ENCODE measurements around the gene ZC3HAV1. TPM values are rescaled to one million over a fixed set of nuclear protein-coding genes. Genes with fewer than 3 reads are reported as not detected.

The ZC3HAV1 gene
- total and polyA plus RNA-seq, 2 of the 13 experiments (the other 11 are each of a cell fraction or from before 2014, with no cell fraction given): 12.7 to 23.7 TPM

DNA sequence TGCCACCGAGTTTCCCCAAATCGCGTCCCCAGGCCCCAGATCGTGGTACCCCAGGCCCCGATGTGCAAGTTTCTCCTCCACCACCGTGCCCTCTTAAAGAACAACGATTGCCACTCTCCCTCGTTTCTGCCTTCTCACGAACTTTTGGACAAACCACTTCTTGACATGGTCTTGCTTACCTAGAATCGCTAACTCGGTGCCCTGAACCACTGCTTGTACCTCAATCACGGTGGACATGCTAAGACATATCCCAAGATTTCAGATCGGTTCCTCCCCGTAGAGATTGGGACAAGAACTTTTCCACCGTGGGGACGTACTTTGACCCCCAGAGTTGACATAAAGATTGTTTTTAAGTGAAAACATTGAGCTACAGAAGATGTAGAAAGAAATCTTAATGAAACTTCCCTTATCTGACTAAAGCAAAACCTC, 477 bp upstream of the ZC3HAV1 start (continued):
- TF ChIP-seq ZNF446 (CRISPR knock-in tag; IDR thresholded peaks at IDR 0.05) (no peak), ZNF605 (CRISPR knock-in tag; IDR thresholded peaks at IDR 0.05) (no peak), TCF7L2 (IDR thresholded peaks at IDR 0.05; ENCODE audit: low read depth, low read length) (no peak), MIXL1 (CRISPR knock-in tag; IDR thresholded peaks at IDR 0.05) (peak; percentile 22; the same call in 1 of the 2 replicates), FOXA3 (CRISPR knock-in tag; IDR thresholded peaks at IDR 0.05) (0 out of 2 replicates have a peak, but pooled peaks have one; percentile 1), ZNF431 (CRISPR knock-in tag; IDR thresholded peaks at IDR 0.05; ENCODE audit: borderline replicate concordance, low read depth) (0 out of 2 replicates have a peak, but pooled peaks have one; percentile 12), SMARCE1 (IDR thresholded peaks at IDR 0.05; ENCODE audit: borderline replicate concordance) (no peak), ERF (CRISPR knock-in tag; IDR thresholded peaks at IDR 0.05) (no peak), ZNF878 (CRISPR knock-in tag; IDR thresholded peaks at IDR 0.05) (no peak), THAP11 (CRISPR knock-in tag; IDR thresholded peaks at IDR 0.05) (no peak)
- TF ChIP-seq, protein P1, sequence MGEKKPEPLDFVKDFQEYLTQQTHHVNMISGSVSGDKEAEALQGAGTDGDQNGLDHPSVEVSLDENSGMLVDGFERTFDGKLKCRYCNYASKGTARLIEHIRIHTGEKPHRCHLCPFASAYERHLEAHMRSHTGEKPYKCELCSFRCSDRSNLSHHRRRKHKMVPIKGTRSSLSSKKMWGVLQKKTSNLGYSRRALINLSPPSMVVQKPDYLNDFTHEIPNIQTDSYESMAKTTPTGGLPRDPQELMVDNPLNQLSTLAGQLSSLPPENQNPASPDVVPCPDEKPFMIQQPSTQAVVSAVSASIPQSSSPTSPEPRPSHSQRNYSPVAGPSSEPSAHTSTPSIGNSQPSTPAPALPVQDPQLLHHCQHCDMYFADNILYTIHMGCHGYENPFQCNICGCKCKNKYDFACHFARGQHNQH (CRISPR knock-in tag; IDR thresholded peaks at IDR 0.05): no peak
- TF ChIP-seq, protein P2, sequence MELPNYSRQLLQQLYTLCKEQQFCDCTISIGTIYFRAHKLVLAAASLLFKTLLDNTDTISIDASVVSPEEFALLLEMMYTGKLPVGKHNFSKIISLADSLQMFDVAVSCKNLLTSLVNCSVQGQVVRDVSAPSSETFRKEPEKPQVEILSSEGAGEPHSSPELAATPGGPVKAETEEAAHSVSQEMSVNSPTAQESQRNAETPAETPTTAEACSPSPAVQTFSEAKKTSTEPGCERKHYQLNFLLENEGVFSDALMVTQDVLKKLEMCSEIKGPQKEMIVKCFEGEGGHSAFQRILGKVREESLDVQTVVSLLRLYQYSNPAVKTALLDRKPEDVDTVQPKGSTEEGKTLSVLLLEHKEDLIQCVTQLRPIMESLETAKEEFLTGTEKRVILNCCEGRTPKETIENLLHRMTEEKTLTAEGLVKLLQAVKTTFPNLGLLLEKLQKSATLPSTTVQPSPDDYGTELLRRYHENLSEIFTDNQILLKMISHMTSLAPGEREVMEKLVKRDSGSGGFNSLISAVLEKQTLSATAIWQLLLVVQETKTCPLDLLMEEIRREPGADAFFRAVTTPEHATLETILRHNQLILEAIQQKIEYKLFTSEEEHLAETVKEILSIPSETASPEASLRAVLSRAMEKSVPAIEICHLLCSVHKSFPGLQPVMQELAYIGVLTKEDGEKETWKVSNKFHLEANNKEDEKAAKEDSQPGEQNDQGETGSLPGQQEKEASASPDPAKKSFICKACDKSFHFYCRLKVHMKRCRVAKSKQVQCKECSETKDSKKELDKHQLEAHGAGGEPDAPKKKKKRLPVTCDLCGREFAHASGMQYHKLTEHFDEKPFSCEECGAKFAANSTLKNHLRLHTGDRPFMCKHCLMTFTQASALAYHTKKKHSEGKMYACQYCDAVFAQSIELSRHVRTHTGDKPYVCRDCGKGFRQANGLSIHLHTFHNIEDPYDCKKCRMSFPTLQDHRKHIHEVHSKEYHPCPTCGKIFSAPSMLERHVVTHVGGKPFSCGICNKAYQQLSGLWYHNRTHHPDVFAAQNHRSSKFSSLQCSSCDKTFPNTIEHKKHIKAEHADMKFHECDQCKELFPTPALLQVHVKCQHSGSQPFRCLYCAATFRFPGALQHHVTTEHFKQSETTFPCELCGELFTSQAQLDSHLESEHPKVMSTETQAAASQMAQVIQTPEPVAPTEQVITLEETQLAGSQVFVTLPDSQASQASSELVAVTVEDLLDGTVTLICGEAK (IDR thresholded peaks at IDR 0.05): no peak
- TF ChIP-seq, protein P2 (CRISPR knock-in tag; IDR thresholded peaks at IDR 0.05): no peak
- TF ChIP-seq, protein P3, sequence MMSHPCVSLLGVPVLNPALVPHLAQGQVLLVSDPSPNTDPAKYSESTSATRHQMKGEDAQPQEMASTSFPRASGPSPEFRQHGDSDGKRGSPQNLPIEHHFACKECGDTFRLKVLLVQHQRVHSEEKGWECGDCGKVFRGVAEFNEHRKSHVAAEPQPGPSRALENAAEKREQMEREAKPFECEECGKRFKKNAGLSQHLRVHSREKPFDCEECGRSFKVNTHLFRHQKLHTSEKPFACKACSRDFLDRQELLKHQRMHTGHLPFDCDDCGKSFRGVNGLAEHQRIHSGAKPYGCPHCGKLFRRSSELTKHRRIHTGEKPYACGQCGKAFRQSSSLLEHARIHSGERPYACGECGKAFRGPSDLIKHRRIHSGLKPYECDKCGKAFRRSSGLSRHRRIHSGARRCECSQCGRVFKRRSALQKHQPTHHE (CRISPR knock-in tag; IDR thresholded peaks at IDR 0.05; ENCODE audit: borderline replicate concordance): no peak
